SK-N-SH (cell line): Measurements from ENCODE around the gene LCN6.

ENCODE experiments used
- CHD2 ChIP-seq: fragments of 150-350 bp; IDR thresholded peaks from 2 replicates; pipeline ENCODE4 v1.6.1; 2018; ENCODE audit warnings: low read length; ENCODE audit not compliant: partially characterized antibody
- CTCF ChIP-seq: fragments of 200-600 bp; sonication (generic); IDR thresholded peaks from 2 replicates; pipeline ENCODE4 v1.6.1; 2017; ENCODE audit warnings: antibody characterized with exemption, mild to moderate bottlenecking, moderate library complexity
- EZH2phosphoT487 ChIP-seq: fragments of 200-600 bp; sonication (generic); IDR thresholded peaks from 2 replicates; pipeline ENCODE4 v1.6.1; 2017; ENCODE audit warnings: low read depth, mixed run types, mild to moderate bottlenecking, antibody characterized with exemption, moderate library complexity, borderline replicate concordance
- FOXM1 ChIP-seq: IDR thresholded peaks from 2 replicates; pipeline ENCODE4 v1.4.0; 2012; ENCODE audit warnings: low read depth, mild to moderate bottlenecking
- GATA2 ChIP-seq: sonication (generic); formaldehyde crosslinking; IDR thresholded peaks from 2 replicates; pipeline ENCODE4 v1.5.0; 2020; ENCODE audit warnings: mild to moderate bottlenecking, missing genetic modification reagents
- JUND ChIP-seq: IDR thresholded peaks from 2 replicates; pipeline ENCODE4 v1.4.0; 2012
- POLR2AphosphoS5 ChIP-seq: IDR thresholded peaks from 2 replicates; pipeline ENCODE4 v1.6.1; 2012; ENCODE audit warnings: low read depth, low read length
- RAD21 ChIP-seq: IDR thresholded peaks from 2 replicates; pipeline ENCODE4 v1.6.1; 2012; ENCODE audit warnings: mild to moderate bottlenecking, low read length
- RFX5 ChIP-seq: IDR thresholded peaks from 2 replicates; pipeline ENCODE4 v1.6.1; 2012; ENCODE audit warnings: mild to moderate bottlenecking, improper control_type of control experiment, low read length
- TAF1 ChIP-seq: IDR thresholded peaks from 2 replicates; pipeline ENCODE4 v1.6.1; 2012; ENCODE audit warnings: low read depth, mild to moderate bottlenecking, low read length, moderate library complexity, borderline replicate concordance
- TF ChIP-seq, protein P1 (sequence below): IDR thresholded peaks from 2 replicates; pipeline ENCODE4 v1.4.0; 2012; ENCODE audit warnings: low read depth, borderline replicate concordance
- TF ChIP-seq, protein P2 (sequence below): IDR thresholded peaks from 2 replicates; pipeline ENCODE4 v1.6.1; 2012; ENCODE audit warnings: mild to moderate bottlenecking, low read depth, low read length, moderate library complexity

GRCh38 chr9:136696502-136696901 is 51.8 kb downstream of the LCN6 start:
- TF ChIP-seq CTCF (no peak), JUND (no peak), TAF1 (no peak), RAD21 (no peak), POLR2AphosphoS5 (no peak), FOXM1 (no peak), EZH2phosphoT487 (no peak), RFX5 (no peak), CHD2 (no peak), GATA2 (no peak)
- TF ChIP-seq, protein P1, sequence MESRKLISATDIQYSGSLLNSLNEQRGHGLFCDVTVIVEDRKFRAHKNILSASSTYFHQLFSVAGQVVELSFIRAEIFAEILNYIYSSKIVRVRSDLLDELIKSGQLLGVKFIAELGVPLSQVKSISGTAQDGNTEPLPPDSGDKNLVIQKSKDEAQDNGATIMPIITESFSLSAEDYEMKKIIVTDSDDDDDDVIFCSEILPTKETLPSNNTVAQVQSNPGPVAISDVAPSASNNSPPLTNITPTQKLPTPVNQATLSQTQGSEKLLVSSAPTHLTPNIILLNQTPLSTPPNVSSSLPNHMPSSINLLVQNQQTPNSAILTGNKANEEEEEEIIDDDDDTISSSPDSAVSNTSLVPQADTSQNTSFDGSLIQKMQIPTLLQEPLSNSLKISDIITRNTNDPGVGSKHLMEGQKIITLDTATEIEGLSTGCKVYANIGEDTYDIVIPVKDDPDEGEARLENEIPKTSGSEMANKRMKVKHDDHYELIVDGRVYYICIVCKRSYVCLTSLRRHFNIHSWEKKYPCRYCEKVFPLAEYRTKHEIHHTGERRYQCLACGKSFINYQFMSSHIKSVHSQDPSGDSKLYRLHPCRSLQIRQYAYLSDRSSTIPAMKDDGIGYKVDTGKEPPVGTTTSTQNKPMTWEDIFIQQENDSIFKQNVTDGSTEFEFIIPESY = no peak
- TF ChIP-seq, protein P2, sequence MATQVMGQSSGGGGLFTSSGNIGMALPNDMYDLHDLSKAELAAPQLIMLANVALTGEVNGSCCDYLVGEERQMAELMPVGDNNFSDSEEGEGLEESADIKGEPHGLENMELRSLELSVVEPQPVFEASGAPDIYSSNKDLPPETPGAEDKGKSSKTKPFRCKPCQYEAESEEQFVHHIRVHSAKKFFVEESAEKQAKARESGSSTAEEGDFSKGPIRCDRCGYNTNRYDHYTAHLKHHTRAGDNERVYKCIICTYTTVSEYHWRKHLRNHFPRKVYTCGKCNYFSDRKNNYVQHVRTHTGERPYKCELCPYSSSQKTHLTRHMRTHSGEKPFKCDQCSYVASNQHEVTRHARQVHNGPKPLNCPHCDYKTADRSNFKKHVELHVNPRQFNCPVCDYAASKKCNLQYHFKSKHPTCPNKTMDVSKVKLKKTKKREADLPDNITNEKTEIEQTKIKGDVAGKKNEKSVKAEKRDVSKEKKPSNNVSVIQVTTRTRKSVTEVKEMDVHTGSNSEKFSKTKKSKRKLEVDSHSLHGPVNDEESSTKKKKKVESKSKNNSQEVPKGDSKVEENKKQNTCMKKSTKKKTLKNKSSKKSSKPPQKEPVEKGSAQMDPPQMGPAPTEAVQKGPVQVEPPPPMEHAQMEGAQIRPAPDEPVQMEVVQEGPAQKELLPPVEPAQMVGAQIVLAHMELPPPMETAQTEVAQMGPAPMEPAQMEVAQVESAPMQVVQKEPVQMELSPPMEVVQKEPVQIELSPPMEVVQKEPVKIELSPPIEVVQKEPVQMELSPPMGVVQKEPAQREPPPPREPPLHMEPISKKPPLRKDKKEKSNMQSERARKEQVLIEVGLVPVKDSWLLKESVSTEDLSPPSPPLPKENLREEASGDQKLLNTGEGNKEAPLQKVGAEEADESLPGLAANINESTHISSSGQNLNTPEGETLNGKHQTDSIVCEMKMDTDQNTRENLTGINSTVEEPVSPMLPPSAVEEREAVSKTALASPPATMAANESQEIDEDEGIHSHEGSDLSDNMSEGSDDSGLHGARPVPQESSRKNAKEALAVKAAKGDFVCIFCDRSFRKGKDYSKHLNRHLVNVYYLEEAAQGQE = no peak
